SKM-1 treated with dmso at 0.1 percent for 144 hours (cell line): Measurements from ENCODE around the gene JCAD.
"Not testable (repeated sequence)": the region's sequence is repeated elsewhere in the genome, so short reads cannot be mapped to it uniquely, and the experiment has no call there.

Experiments used
- DNase-seq: peaks from one replicate; lab custom pipeline; 2025; ENCODE audit not compliant: unreplicated experiment; lab: John Stamatoyannopoulos, UW

JCAD gene

GRCh38 chr10:30026578-30026977 lies 32.8 kb downstream of the JCAD start:
- no peak for DNase-seq

GRCh38 chr10:30026080-30026479 lies 33.3 kb downstream of the JCAD start:
- DNase-seq: no peak

- not testable (repeated sequence) for DNase-seq
These were observed 34.0 kb downstream of the JCAD start for GRCh38 chr10:30025428-30025827.

GRCh38 chr10:30022590-30022989 lies 36.8 kb downstream of the JCAD start:
- DNase-seq: no peak

- DNase-seq: no peak
These were observed 39.9 kb downstream of the JCAD start for GRCh38 chr10:30019468-30019867.

GRCh38 chr10:30018496-30018895 lies 40.9 kb downstream of the JCAD start:
- no peak for DNase-seq

GRCh38 chr10:30017966-30018365 lies 41.4 kb downstream of the JCAD start:
- no peak for DNase-seq

GRCh38 chr10:30017556-30017955 lies 41.8 kb downstream of the JCAD start:
- DNase-seq: no peak

GRCh38 chr10:30014511-30014910 lies 44.9 kb downstream of the JCAD start:
- no peak for DNase-seq

- no peak for DNase-seq
These were observed 45.6 kb downstream of the JCAD start for GRCh38 chr10:30013757-30014156.

- no peak for DNase-seq
These were observed 47.3 kb downstream of the JCAD start for GRCh38 chr10:30011956-30012647.

GRCh38 chr10:30011396-30011795 lies 48.0 kb downstream of the JCAD start:
- no peak for DNase-seq

- DNase-seq: no peak
These were observed 52.0 kb downstream of the JCAD start for GRCh38 chr10:30007406-30007805.

GRCh38 chr10:30006410-30006809 lies 53.0 kb downstream of the JCAD start:
- DNase-seq: no peak

GRCh38 chr10:30005116-30005515 lies 54.3 kb downstream of the JCAD start:
- not testable (repeated sequence) for DNase-seq

- DNase-seq: peak; percentile 28
These were observed 56.7 kb downstream of the JCAD start for GRCh38 chr10:30002426-30003266.

- DNase-seq: no peak
These were observed 58.4 kb downstream of the JCAD start for GRCh38 chr10:30000802-30001571.

- peak; percentile 36 for DNase-seq
These were observed 61.1 kb downstream of the JCAD start for GRCh38 chr10:29998142-29998808.

- DNase-seq: no peak
These were observed 64.6 kb downstream of the JCAD start for GRCh38 chr10:29994811-29995210.

GRCh38 chr10:29993319-29993915 lies 66.0 kb downstream of the JCAD start:
- DNase-seq: no peak

- DNase-seq: no peak
These were observed 66.5 kb downstream of the JCAD start for GRCh38 chr10:29992914-29993313.
